Activated CD8-positive, alpha-beta memory T cell treated with anti-CD3 and anti-CD28 coated beads, Interleukin-2, amount 50 U/mL, for 1 hour (primary cell): ENCODE measurements around the gene SUMO2.
"Not testable (repeated sequence)": the region's sequence is repeated elsewhere in the genome, so short reads cannot be mapped to it uniquely, and the experiment has no call there.

ENCODE experiments used
- DNase-seq: peaks from one replicate; pipeline ENCODE4 v3.0.0-alpha.2; 2020; ENCODE audit errors: extremely low read depth

SUMO2 gene

DNA sequence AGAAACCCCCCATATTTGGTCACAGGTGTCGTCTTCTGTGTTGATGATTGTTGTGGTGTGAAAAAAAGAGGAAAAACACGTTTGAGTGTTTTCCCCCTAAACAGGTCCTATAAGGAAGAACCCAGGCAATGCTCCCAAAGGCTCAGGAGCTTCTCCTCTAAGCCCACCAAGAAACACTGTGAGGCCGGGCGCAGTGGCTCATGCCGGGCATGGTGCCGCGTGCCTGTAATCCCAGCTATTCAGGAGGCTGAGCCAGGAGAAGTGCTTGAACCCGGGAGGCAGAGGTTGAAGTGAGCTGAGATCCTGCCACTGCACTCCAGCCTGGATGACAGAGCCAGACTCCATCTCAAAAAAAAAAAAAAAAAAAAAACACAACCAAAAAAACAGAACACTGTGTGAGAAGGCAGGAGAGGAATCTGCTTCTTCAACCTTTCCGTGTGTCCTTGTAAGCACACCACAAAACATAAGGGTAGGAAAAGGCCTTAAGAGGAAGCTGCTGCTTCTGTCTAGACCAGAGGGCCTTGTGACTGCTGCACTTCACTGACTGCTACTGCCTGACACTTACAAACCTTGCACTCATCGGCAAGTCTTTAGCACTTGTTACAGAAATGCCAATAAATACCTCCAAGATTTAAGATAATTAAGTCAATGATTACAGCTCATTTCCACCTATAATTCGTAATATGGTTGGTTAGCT is 37.8 kb downstream of the SUMO2 start:
- DNase-seq, result no peak

DNA sequence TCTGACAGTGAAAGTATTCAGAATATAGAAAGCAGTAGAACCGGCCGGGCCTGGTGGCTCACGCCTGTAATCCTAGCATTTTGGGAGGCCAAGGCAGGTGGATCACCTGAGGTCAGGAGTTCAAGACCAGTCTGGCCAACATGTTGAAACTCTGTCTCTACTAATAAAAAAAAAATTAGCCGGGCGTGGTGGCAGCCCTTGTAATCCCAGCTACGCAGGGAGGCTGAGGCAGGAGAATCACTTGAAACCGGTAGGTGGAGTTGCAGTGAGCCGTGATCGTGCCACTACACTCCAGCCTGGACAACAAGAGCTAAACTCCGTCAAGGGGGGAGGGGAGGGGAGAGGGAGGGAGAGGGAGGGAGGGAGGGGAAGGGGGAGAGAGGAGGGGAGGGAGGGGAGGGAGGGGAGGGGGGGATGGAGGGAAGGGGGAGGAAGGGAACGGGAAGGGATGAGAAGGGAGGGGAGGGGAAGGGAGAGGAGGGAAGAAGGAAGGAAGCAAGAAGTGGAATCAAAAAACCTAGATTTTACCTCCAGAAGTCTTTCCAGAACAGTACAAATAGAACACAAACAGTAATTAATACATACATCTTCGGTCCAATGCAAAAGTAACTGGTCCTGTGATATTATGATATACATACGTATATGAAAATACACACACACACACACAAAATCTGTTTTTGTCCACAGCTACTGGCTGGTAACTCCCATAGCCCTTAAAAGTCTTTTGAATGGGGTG is 40.4 kb downstream of the SUMO2 start:
- no peak for DNase-seq

DNA sequence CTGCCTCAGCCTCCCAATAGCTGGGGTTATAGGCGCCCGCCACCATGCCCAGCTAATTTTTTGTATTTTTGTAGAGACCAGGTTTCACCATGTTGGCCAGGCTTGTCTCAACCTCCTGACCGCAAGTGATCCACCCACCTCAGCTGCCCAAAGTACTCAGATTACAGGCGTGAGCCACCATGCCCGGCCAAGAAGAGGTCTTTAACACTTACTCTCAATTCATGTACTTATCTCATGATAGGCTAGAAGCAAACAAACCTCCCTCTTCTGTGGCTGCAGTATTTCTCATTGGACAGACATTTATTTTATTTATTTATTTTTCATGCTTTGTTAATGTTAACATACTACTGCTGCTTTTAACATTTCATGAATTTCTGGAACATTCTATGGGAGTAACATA is 44.2 kb downstream of the SUMO2 start:
- no peak for DNase-seq

- DNase-seq, result not testable (repeated sequence)
Measured at GRCh38 chr17:75137762-75138161, 45.0 kb downstream of the SUMO2 start.

- DNase-seq, result no peak
Measured at GRCh38 chr17:75135946-75136345, 46.8 kb downstream of the SUMO2 start.

DNA sequence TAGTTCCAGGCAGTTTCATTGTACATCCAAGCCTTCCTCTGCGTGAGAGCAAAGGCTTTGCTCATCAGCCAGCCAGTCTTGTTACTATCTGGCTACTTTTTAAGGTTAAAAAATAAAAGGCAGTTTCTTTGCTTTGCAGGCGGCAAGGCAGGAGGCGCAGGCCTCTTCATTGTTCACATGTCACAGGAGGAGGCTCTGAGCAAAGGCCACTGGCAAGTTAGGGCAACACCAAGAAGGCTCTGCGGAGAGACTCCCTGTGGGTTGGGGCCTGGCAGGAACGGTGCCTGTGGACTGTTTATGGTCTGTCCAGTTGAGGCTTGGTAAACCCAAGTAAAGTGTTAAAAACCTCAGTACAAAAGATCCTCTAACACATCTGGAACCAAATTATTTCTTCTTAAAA is 47.3 kb downstream of the SUMO2 start:
- no peak for DNase-seq

GRCh38 chr17:75133607-75134347 is 49.0 kb downstream of the SUMO2 start:
- DNase-seq, result not testable (repeated sequence)

- DNase-seq, result no peak
Measured at GRCh38 chr17:75133001-75133400, 49.8 kb downstream of the SUMO2 start.

DNA sequence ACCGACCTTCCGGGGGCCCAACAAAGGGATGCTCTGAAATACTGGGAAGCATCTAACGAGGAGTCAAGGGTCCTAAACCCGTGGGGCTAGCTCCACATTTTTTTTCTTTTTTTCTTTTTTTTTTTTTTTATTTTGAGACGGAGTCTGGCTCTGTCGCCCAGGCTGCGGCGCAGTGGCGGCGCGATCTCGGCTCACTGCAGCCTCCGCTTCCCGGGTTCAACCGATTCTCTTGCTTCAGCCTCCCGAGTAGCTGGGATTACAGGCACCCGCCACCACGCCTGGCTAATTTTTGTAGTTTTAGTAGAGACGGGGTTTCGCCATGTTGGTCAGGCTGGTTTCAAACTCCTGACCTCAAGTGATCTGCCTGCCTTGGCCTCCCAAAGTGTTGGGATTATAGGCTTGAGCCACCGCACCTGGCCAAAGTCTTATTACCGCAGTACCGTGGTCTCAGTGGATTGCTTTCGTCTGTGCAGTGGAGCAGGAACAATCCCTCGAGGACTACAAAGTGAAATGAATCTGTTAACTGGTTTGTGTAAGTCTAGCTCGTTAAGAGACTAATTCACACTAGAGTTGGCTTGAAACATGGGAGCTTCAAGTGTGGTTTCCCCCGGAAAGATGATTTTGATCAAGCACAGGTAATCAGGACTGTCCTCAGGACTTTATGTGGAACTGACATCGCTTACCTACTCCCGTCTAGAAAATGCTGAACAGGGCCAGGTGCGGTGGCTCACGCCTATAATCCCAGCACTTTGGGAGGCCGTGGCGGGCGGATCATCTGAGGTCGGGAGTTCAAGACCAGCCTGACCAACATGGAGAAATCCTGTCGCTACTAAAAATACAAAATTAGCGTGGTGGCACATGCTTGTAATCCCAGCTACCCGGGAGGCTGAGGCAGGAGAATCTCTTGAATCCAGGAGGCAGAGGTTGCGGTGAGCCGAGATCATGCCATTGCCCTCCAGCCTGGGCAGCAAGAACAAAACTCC is 50.5 kb downstream of the SUMO2 start:
- DNase-seq, result not testable (repeated sequence)

DNA sequence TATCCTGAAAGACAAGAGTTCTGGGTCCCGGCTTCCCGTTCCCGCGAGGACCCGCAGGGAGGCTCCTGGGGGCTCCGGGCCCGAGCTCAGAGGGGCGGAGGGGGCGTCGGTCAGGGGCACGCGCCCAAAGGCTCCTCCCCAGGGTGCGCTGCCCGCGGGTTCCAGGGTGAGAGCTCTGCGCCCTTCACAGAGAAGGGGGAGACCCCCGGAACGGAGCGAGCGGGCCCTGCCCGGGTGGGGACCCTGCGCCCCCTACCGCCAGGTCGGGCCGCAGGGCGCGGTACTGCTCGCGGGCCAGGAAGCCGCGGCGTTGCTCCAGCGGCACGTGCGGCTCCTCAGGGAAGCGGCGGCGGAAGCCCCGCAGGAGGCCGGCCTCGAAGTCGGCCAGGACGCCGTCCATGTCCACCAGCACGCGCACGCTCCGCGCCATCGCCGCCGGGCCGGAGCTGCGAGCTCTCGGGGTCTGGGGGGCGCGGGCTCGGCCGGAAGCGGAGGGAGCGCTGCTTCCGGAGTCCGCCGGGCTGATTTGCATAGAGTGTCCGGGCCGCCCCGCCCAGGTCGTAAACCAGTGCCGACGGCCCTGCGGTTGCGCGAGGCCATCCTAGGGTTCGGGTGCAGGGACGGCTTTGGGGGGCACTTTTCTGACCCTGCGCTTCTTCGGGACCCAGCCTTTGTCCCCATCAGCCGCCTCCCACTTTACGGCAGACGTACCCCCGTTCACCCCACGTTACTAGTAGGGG is 51.3 kb downstream of the SUMO2 start, which contains the start of gene NT5C:
Gene NT5C (minus strand): TSS at position 465 of the 740 bp plus-strand sequence. CDS start 35 bp downstream, at position 430.
- no peak for DNase-seq

GRCh38 chr17:75130632-75131277 is 52.0 kb downstream of the SUMO2 start:
- no peak for DNase-seq

DNA sequence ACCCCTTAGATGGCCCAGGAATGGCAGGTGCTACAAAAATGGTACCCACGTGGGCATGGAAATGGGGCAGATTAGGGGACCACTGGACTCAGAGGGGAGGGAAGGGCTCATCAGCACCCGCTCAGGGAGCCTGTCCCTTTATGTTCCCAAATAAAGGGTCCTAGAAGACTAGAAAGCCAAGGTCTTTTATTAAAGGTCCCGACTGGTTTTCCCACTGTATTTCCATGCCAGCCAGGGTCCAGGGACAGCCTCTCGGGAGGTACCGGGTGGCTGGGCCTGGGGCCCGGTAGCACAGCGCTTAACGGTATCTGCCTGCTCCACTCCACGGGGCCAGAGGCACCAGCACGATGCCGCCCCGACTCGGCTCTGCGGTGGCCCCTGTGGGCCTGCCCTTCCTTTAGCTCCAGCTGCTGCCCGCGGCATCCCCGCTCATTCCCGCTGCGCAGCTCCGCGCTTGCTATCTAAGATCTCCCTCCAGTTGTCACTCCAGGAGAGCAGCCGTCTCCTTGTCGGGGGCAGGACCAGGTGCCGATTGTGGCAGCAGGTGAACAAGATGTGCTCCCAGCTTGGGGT is 52.6 kb downstream of the SUMO2 start:
- DNase-seq, result no peak

GRCh38 chr17:75129576-75129975 is 53.2 kb downstream of the SUMO2 start:
- no peak for DNase-seq

GRCh38 chr17:75128694-75129505 is 53.9 kb downstream of the SUMO2 start:
- no peak for DNase-seq

DNA sequence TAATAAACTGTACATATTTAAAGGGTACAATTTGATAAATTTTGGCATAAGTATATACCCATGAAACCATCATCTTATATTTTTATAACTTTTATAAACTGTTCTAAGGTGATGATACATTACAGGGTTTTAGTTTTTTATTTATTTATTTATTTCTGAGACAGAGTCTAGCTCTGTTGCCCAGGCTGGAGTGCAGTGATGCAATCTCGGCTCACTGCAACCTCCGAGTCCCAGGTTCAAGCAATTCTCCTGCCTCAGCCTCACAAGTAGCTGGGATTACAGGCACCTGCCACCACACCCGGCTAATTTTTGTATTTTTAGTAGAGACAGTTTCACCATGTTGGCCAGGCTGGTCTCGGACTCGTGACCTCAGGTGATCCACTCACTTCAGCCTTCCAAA is 54.8 kb downstream of the SUMO2 start:
- not testable (repeated sequence) for DNase-seq

DNA sequence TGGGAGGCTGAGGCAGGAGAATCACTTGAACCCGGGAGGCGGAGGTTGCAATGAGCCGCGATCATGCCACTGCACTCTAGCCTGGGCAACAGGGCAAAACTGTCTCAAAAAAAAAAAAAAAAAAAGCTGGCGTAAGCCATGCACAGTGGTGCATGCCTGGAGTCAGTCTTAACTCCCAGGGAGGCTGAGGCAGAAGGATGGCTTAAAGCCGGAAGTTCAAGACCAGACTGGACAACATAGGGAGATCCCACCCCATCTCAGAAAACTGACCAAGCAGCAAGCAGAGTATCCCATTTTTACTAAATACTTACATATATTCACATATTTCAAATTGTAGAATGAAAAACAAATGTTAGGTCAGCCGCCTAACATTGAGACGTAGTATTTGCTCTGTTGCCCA is 55.8 kb downstream of the SUMO2 start:
- no peak for DNase-seq

DNA sequence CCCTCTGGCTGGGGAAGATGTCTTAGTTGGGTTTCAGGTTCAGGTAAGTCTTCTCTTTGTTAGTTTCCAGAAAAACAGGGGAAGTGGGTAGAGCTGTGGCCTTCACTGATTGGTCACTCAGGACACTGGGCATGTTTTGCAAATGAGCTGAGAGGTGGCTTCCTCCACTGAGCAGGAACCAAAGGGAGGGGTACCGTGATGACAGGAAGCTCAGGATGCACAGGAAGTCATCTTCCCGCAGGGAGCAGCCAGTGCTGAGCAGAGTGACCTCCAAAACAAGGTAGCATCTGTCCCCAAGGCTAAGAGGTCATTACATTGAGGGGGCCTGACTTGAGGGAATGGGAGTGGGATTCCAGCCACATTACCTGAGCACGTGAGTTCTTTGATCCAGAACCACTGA is 56.8 kb downstream of the SUMO2 start:
- DNase-seq, result no peak

DNA sequence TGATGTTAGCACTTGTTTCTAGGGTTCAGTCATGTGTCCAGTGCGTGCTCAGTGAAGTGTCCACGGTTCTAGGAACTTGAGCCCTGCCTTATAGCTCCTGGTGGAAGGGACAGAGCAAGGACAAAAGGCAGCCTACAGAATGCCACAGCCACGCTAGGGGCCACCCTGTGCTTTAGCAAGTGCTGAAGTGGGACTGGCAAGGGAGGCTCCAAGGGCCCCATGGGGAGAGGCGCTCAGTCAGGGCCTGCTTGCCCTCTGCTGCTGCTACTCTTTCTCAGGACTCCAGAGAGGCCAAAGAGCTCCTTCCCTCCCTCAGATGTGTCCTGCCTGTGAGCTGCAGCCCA is 58.0 kb downstream of the SUMO2 start:
- no peak for DNase-seq
